Upper lobe of left lung (tissue), 6 donors: ENCODE measurements around the gene FGF21. TPM values are rescaled to one million over a fixed set of nuclear protein-coding genes. Genes with fewer than 3 reads are reported as not detected.

ENCODE experiments used
- ATAC-seq, 2 donors: fragments of 200-7000 bp; cut with Tn5 transposase; one replicate each; pipeline ENCODE4 v1.9.1; 2022; ENCODE audit warnings: mild to moderate bottlenecking in 2 of 2, moderate library complexity in 2 of 2; ENCODE audit not compliant: low FRiP score in 2 of 2
- DNase-seq, 2 donors: peaks; one replicate each; pipeline ENCODE4 v3.0.0-alpha.2; 2019 to 2020
- H3K27ac ChIP-seq, 4 donors: fragments of 200-600 bp; sonication (generic); one replicate each; pipeline ENCODE4 v1.5.1; 2016 to 2019
- H3K27me3 ChIP-seq, 4 donors: fragments of 200-600 bp; sonication (generic); one replicate each; pipeline ENCODE4 v1.5.1; 2017 to 2019
- H3K36me3 ChIP-seq, 4 donors: fragments of 200-600 bp; sonication (generic); one replicate each; pipeline ENCODE4 v1.5.1; 2016 to 2019
- H3K4me1 ChIP-seq, 4 donors: fragments of 200-600 bp; sonication (generic); one replicate each; pipeline ENCODE4 v1.5.1; 2018 to 2019
- H3K4me3 ChIP-seq, 4 donors: fragments of 200-600 bp; sonication (generic); one replicate each; pipeline ENCODE4 v1.5.1; 2017 to 2019; ENCODE audit warnings: mild to moderate bottlenecking in 2 of 4, moderate library complexity in 1 of 4
- H3K9me3 ChIP-seq, 4 donors: fragments of 200-600 bp; sonication (generic); one replicate each; pipeline ENCODE4 v1.5.1; 2018 to 2019
- EP300 ChIP-seq, 4 donors: sonication (generic); formaldehyde crosslinking; IDR thresholded peaks; one replicate each; pipeline ENCODE4 v1.5.1; 2017; ENCODE audit warnings: antibody characterized with exemption in 4 of 4, control low read depth in 2 of 4
- POLR2A ChIP-seq, 4 donors: fragments of 450-650 bp; IDR thresholded peaks; one replicate each; pipeline ENCODE4 v1.5.1; 2016 to 2017; ENCODE audit warnings: antibody characterized with exemption in 4 of 4, mild to moderate bottlenecking in 2 of 4
- POLR2AphosphoS5 ChIP-seq, 2 donors: sonication (generic); formaldehyde crosslinking; IDR thresholded peaks; one replicate each; pipeline ENCODE4 v1.5.1; 2017; ENCODE audit warnings: antibody characterized with exemption in 2 of 2
- WGBS, 2 donors: methylation state at CpG; one replicate each; pipeline ENCODE4 v1.1.5; 2017 to 2018; 5-methylcytosine and 5-hydroxymethylcytosine counted together
- total RNA-seq, 6 donors: library from RNA; depleted of rRNA in 4 of 6; stranded (reverse); fragments of >200 nt in 4 of 6; gene quantifications; one replicate each; pipeline versions ENCODE4 v1.1.0 to v1.2.1, GENCODE V29; 2016 to 2021
- TF ChIP-seq, protein P1 (sequence below), 6 experiments: fragments of 450-650 bp in 4 of 6; fragments of 200-600 bp in 2 of 6; sonication (generic) in 2 of 6; IDR thresholded peaks; one replicate each; pipeline ENCODE4 v1.5.1; 2016 to 2019; ENCODE audit warnings: antibody characterized with exemption in 6 of 6
- donor health status: DM: no; HTN: no; CAD: no; lungs with moderate emphysema.
- donor health status: DM: no; HTN: yes; CAD: no; lungs with severe emphysema.

The FGF21 gene
- total RNA-seq, 6 donors from 2014 or later, result not detected

DNA sequence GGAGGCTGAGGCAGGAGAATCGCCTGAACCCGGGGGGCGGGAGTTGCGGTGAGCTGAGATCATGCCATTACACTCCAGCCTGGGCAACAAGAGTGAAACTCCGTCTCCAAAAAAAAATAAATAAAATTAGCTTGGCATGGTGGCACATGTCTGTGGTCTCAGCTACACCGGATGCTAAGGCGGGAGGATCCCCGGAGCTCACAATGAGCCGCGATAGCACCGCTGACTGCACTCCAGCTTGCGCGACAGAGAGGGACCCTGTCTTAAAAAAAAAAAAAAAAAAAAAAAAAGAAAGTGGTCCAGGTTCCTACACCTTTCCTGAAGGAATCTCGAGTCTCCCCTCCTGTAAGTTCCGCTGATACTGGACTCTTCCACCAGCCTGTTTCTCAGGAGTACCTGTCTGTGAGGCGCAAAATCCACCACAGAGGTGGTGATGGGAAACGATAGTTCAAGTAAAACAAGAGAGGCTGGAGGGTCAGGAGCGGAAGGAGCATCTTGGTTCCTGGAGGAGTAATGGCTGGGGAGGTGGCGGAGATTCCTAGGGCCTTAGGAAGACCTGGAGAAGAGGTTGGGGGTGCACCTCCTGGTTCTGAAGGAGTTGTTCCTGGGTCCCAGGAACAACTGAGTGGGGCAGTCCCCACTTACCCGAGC lies 3.4 kb upstream of the FGF21 start:
- TF ChIP-seq, protein P1, sequence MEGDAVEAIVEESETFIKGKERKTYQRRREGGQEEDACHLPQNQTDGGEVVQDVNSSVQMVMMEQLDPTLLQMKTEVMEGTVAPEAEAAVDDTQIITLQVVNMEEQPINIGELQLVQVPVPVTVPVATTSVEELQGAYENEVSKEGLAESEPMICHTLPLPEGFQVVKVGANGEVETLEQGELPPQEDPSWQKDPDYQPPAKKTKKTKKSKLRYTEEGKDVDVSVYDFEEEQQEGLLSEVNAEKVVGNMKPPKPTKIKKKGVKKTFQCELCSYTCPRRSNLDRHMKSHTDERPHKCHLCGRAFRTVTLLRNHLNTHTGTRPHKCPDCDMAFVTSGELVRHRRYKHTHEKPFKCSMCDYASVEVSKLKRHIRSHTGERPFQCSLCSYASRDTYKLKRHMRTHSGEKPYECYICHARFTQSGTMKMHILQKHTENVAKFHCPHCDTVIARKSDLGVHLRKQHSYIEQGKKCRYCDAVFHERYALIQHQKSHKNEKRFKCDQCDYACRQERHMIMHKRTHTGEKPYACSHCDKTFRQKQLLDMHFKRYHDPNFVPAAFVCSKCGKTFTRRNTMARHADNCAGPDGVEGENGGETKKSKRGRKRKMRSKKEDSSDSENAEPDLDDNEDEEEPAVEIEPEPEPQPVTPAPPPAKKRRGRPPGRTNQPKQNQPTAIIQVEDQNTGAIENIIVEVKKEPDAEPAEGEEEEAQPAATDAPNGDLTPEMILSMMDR (IDR thresholded peaks at IDR 0.05), result no peak
- no peak for TF ChIP-seq EP300 (IDR thresholded peaks at IDR 0.05)
- H3K36me3 ChIP-seq, result peaks cover 0 to 28% (median 2%) of the 10 kb centered on the region in 4 donors
- no peaks in the 10 kb centered on the region for H3K9me3 ChIP-seq
- peak overlapping the region; percentile 48 to 73 (median 58) for H3K4me3 ChIP-seq
- no peak for DNase-seq
- 16 to 18% methylated on average over 20 of the region's 20 CpGs for WGBS, 2 donors
- peaks cover 0 to 11% (median 0%) of the 10 kb centered on the region in 4 donors for H3K27me3 ChIP-seq
- peaks cover 16 to 33% (median 26%) of the 10 kb centered on the region in 4 donors for H3K4me1 ChIP-seq
- ATAC-seq, result no peak
- peak overlapping the region; percentile 68 to 89 (median 84) for H3K27ac ChIP-seq

DNA sequence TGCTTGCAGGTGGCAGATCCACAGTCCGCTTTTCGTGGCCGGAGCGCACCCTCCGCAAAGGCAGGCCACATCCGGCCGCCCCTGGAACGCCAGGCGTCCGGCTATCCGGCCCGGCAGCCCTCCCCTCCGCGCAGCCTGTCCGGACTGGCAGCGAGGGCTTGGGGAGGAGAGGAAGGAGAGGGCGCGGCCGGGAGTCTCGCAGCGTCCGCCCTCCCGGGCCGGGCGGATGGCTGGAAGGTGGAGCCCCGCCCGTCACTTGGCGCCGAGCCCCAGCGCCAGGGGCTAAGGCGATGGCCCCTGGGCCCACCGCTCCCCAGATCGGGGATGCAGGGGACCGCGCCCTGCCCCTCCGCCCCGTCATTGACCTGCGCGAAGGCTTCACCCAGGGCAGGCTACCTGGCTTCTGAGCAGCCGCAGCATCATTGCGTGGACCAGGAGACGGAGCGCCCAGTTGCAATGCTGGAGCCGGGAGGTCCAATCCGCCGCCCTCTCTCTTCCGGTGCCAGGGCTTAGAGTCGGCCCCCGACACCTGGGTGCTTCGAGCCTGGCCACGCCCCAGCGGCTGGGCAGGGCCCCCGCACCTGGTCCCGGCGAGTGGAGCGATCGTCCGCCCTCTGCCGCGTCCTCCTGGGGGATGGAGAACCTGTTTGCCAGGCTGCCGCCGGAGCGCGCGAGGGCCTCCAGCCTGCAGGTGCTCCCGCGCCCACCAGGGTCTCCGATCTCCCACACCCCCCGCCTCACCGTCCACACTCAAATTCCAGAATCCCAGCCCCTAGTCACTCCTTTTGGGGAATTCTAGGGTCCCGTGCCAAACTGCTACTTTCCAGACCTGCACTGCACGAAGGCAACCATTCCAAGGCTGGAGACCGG lies 2.6 kb upstream of the FGF21 start, which contains the start of gene FUT1:
Gene FUT1, minus strand, starts transcription at position 146 of the 870 bp plus-strand sequence. CDS start 1,360 bp downstream, outside the sequence.
- DNase-seq (peak; percentile 92 to 93), ATAC-seq (peak; percentile 80 to 86)
- peaks cover 11 to 26% (median 23%) of the 10 kb centered on the region in 4 donors for H3K4me1 ChIP-seq
- H3K36me3 ChIP-seq, result peaks cover 0 to 22% (median 2%) of the 10 kb centered on the region in 4 donors
- peak within 1 kb of the TSS; percentile 68 to 89 (median 84) for H3K27ac ChIP-seq
- 4 to 9% methylated on average over 12 to 28 of the region's 73 CpGs for WGBS, 2 donors
- peak within 1 kb of the TSS; percentile 48 to 73 (median 58) for H3K4me3 ChIP-seq
- H3K27me3 ChIP-seq, result peaks cover 0 to 11% (median 0%) of the 10 kb centered on the region in 4 donors
- H3K9me3 ChIP-seq, result no peaks in the 10 kb centered on the region
- TF ChIP-seq POLR2A (IDR thresholded peaks at IDR 0.05) (peak in 2 of 4 donors; percentile 43 to 50), POLR2AphosphoS5 (IDR thresholded peaks at IDR 0.05) (peak; percentile 59 to 69), EP300 (IDR thresholded peaks at IDR 0.05) (no peak)
- TF ChIP-seq, protein P1 (IDR thresholded peaks at IDR 0.05), result peak in 4 of 6 experiments; percentile 32 to 52 (median 32)

DNA sequence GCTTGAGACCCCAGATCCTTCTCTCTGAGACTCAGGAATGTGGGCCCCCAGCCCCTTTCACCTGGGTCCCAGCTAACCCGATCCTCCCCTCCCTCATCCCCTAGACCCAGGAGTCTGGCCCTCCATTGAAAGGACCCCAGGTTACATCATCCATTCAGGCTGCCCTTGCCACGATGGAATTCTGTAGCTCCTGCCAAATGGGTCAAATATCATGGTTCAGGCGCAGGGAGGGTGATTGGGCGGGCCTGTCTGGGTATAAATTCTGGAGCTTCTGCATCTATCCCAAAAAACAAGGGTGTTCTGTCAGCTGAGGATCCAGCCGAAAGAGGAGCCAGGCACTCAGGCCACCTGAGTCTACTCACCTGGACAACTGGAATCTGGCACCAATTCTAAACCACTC lies 463 bp downstream of the FGF21 start:
- Histone ChIP-seq H3K27ac (no peak overlapping the region), H3K4me1 (peaks cover 15 to 25% (median 23%) of the 10 kb centered on the region in 4 donors), H3K27me3 (peaks cover 0 to 11% (median 0%) of the 10 kb centered on the region in 4 donors), H3K36me3 (peaks cover 0 to 7% (median 0%) of the 10 kb centered on the region in 4 donors), H3K9me3 (no peaks in the 10 kb centered on the region), H3K4me3 (no peak overlapping the region)
- ATAC-seq, result no peak
- no peak for DNase-seq
- TF ChIP-seq, protein P1 (IDR thresholded peaks at IDR 0.05), result no peak
- TF ChIP-seq POLR2AphosphoS5 (IDR thresholded peaks at IDR 0.05) (no peak), POLR2A (IDR thresholded peaks at IDR 0.05) (no peak), EP300 (IDR thresholded peaks at IDR 0.05) (no peak)
- WGBS, 2 donors, result 75 to 84% methylated on average over 4 to 5 of the region's 5 CpGs

DNA sequence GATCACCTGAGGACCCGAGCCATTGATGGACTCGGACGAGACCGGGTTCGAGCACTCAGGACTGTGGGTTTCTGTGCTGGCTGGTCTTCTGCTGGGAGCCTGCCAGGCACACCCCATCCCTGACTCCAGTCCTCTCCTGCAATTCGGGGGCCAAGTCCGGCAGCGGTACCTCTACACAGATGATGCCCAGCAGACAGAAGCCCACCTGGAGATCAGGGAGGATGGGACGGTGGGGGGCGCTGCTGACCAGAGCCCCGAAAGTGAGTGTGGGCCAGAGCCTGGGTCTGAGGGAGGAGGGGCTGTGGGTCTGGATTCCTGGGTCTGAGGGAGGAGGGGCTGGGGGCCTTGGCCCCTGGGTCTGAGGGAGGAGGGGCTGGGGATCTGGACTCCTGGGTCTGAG lies 888 bp downstream of the FGF21 start:
- H3K27me3 ChIP-seq, result peaks cover 0 to 11% (median 0%) of the 10 kb centered on the region in 4 donors
- no peak overlapping the region for H3K4me3 ChIP-seq
- DNase-seq, result no peak
- peaks cover 16 to 24% (median 21%) of the 10 kb centered on the region in 4 donors for H3K4me1 ChIP-seq
- no peaks in the 10 kb centered on the region for H3K9me3 ChIP-seq
- no peak for TF ChIP-seq EP300 (IDR thresholded peaks at IDR 0.05)
- TF ChIP-seq POLR2A (IDR thresholded peaks at IDR 0.05), result no peak
- TF ChIP-seq, protein P1 (IDR thresholded peaks at IDR 0.05), result no peak
- peaks cover 0 to 2% (median 0%) of the 10 kb centered on the region in 4 donors for H3K36me3 ChIP-seq
- WGBS, 2 donors, result 96% methylated on average over 11 of the region's 11 CpGs; no CpG with 5 or more reads in 1 of the 2 donors
- H3K27ac ChIP-seq, result no peak overlapping the region
- no peak for ATAC-seq
